GM18868 (cell line): Measurements from ENCODE around the gene CFAP61.

Source experiments
- ATAC-seq: cut with Tn5 transposase; IDR thresholded peaks from one replicate; pipeline ENCODE4 v1.9.1; 2021; ENCODE audit warnings: mild to moderate bottlenecking, moderate library complexity; ENCODE audit not compliant: unreplicated experiment

Gene CFAP61

GRCh38 chr20:20375862-20376261, 323.5 kb downstream of the CFAP61 start:
- ATAC-seq, result no peak

DNA sequence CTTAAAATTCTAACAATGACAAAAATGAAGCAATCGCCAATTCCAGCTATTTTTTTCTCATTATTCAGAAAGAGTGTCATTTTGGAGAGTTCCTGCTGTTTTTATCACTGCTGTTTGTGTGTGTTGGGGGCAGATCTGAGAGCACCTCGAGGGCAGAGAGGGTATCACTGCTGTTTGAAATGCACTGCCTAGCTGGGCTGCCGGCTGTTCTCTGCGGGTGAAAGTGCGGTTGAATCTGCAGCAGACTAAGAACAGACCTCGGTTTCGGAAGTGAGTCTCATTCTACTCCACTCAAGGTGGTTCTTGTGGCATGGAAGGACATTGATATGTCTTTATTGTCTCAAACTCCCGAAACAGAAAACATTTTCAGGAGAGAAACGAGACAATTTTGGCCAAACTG, 333.9 kb downstream of the CFAP61 start:
- ATAC-seq, result no peak

DNA sequence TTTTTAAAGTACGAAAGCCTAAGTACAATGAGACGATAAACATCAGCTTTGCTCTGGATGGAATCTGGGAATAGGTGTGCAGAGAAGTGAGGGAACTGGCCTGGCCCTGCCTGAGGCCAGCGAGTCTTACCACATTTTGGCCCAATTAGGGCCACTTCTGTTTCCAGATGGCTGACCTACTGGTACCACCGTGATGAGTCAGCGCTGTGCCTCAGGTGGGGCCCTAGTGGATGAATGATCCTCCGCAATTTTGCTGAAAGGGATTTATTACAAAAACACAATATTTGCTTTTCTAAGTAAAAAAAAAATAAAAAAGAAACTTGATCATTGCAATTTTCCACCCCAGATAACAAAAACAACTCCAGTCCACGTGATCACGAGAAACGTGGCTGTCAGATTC, 338.1 kb downstream of the CFAP61 start:
- ATAC-seq, result no peak

DNA sequence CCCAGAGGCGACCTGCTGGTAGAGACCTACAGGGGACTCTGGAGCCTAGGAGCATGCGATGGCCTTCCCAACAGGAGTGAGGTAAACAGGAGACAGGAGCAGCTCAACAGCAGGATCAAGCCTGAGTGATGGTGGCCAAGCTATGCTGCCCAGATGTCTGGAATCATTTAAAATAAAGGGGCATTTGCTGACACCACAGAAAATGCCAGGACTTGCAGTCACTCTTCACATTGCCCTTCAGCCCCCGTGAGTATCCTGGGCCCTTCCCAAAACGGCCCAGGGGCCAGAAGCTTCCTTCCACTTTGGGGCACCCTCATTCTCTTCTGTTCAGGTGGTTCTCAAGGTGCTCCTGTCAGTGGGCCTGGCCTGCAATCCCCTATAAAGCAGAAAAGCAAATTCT, 338.8 kb downstream of the CFAP61 start:
- no peak for ATAC-seq

DNA sequence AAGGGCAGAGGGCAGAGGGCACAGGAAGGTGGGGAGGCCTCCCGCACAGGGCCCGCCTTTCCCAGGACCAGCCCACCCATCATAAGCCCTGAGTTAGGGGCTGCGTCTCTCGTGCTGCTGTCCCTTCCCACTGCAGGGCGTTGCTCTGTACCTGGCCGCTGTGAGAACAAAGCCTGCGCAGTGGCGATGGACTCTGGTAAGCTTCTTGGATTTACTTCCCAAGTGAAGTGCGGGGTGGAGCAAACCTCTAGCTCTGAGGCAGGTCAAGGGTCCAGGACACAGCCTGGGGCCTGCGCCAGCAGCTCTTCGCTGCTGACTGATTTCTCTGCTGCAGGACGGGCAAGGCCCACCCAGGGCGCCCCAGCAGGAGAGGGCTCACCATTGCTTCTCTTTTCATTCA, 339.4 kb downstream of the CFAP61 start:
- ATAC-seq, result no peak

DNA sequence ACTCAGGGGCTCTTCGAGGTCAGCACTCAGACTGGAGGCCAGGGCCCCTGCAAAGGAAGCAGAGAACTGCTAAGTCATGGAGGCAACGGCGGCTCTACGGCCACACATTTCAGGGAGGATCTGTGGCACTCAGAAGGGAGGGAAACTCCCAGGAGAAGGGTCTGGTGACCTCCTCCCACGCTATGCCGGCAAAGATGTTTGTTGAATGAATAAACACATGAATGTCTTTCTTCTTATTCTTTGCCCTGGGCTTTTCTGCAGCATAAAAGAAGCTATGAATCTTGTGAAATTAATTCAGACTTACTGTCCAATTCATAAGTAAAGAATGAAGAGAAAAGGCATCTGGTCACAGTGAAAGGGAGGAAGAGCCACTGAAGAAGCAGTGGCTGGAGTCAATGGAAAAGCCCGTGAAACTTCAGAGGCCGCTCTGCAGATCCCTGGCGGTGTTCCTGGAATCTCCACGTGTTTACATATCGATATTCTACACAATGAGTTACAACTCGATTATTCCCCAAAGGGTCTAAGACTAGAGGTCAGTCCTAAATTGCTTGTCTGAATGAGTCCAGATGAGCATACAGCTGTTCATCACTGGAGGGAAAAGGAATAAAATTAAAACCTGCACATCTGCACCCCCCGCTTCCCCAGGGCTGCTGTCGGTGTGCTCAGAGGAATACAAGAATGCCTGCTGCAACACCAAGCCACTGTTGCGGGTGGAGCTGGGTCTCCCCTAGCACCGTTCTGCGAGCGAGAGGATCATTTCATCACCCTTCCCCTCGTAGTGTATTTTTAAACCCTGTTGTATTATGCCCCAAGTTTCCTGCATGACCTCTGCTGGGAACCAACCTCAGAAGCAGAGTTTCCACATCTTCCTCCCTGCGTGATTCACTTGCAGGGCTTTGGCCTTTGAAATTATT, 341.1 kb downstream of the CFAP61 start:
- ATAC-seq, result no peak

- ATAC-seq, result no peak
Observed at GRCh38 chr20:20395087-20395486, 342.8 kb downstream of the CFAP61 start.

GRCh38 chr20:20395903-20396568, 343.7 kb downstream of the CFAP61 start:
- no peak for ATAC-seq

DNA sequence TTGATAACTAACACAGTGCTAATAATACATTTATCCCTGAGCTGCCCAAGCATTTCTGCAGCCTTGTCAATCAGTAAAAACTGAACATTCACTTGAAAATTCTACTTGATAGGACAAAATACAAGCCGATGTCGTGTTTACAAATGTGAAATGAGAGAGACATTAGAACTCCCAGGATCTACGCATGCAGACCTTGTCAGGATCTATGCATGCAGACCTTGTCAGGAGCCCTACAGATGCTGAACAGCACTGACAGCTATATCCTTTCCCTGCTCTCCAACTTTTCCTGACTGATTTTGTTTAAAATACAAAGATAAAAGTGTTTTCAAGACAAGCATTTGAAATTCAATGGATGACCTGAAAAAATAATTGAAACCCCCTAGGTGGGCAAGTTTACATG, 344.5 kb downstream of the CFAP61 start:
- no peak for ATAC-seq

DNA sequence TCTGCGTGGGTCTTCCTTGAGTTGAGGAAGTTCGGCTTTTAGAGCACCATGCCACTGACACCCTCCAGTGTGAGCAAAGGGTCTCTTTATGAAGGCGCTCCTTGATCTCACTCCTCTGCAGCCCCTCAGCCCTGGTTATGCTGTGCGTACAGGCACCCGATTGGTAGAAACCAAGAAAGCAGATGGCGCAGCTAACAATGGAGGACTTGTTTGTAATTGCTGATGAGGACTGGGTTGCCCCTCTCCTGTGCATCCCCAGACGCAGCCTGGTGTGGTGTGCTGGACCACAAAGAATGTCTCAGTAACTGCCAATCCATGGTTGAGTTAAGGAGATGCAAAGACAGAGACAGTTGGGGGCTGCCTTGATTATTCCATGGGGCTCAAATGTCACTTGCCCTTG, 345.8 kb downstream of the CFAP61 start:
- no peak for ATAC-seq

DNA sequence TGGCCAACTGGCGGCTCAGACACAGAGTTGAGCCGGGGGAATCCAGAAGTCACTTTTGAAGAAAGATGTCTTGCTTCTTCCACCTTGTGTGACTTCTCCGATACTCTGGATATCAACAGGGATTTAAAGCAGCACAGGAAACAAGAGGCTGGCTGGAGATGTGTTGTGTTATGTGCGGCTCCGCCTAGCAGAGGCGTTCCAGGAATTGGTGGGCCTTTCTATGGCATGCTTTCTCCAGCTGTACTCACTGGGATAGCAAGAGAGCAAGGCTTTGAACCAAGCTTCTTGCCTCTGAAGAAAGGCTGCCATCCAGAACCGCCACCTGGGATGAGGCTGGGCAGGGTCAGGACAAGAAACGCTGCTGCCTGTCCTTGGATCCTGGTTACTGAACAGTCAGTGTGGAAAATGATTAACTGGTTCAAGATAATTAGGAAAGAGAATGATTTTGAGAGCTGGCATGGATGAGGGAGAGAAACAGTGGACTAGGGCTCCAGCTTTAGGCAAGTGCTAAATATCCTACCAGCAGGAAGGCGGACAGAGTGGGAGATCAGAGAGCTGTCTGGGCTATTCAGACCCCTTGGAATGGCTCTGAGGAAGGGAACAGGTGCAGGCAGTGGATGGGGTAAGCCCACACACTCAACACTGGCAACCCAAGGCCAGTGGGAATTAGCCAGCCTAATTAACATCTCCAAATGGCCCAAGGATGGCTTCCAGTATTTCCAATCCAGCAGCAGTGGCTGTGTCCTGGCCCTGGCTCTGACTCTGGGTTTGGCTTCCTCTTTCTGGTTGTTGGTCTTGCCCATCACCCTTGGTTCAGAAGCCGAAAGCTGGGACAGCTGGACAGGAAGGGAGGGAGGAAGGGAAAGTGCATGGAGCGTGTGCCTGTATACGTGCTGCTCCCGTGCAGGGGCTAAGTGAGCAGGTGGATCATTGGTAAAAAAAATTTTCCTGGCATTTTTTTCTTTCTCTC, 347.5 kb downstream of the CFAP61 start:
- no peak for ATAC-seq

- no peak for ATAC-seq
Observed at GRCh38 chr20:20401991-20402390, 349.7 kb downstream of the CFAP61 start.

- no peak for ATAC-seq
Observed at GRCh38 chr20:20404633-20405032, 352.3 kb downstream of the CFAP61 start.

GRCh38 chr20:20405623-20406022, 353.3 kb downstream of the CFAP61 start:
- ATAC-seq, result no peak

DNA sequence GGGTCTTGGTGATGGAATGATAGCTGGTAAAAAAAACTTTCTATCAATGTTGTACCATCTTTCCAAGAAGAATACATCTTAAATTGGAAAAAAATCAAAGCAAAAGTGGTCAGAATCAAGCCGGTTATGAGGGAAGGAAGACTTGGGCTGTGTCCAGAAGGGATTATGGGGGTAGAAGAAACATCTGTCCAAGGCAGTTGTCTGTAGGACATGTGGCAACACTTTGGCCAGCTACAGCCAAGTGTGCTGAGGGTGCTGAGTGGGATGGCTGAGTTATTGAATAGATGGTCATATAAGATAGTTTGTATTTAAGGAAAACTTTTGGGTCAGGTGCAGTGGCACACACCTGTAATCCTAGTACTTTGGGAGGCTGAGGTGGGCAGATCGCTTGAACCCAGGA, 354.0 kb downstream of the CFAP61 start:
- no peak for ATAC-seq

DNA sequence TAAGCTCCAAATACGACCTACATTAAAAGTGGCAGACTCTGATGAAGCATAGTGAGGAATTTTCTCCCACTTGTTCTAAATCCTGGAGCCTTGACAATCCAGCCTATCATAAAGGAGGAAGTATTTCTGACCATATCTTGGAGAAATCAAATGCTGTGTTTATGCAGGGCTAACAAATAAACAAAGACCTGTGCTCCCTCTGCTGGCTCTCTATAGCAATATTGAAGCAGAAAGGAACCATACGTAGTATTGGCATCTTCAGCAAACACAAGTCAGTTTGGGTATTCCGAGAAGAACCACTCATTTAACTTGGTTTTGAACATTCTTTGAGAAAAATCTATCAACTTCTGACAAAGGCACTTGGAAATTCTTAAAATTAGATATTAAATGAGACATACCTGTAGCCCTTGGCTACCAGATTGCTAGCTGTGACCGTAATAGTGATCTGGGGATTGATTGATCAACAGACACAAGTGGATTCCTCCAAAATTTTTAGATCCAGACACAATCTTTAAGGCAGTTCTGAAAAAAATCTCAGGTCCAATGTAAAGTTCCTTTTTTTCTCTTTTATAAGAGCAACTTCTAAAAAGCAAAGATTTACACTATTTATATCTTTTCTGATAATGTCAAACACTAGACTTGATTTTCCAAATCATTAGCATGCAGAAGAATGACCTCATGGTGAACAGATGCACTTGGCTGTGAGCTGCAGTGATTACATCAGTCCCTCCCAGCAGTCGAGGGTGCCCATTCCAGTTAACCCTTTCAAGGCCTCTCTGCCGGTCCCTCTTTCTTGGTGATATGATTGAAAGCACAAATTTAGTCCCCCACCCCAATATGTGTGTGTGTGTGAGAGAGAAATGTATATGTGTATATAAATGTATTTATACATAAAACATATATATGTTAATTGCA, 355.8 kb downstream of the CFAP61 start:
- no peak for ATAC-seq

DNA sequence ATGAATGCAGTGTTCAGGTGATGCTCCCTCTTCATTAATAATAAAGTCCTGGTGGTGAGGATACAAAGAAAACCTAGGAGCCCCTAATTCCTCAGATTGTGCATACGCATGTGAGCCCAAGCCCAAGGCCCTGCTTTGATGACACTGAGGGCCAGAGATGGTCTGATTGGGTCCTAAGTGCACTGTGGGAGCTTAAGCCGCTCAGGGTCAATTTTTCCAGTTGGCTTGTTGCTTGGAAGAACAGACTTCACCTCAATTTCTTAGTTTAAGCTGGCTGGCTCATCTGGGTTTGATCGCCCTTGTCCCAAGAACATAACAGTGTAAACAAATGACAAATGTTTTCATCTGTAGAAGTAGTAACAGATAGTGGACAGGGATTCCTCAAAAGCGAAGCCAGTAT, 357.0 kb downstream of the CFAP61 start:
- ATAC-seq, result no peak
